ENCODE results near the gene USHBP1. TPM values are rescaled to one million over a fixed set of nuclear protein-coding genes. Genes with fewer than 3 reads are reported as not detected.

The USHBP1 gene, protein sequence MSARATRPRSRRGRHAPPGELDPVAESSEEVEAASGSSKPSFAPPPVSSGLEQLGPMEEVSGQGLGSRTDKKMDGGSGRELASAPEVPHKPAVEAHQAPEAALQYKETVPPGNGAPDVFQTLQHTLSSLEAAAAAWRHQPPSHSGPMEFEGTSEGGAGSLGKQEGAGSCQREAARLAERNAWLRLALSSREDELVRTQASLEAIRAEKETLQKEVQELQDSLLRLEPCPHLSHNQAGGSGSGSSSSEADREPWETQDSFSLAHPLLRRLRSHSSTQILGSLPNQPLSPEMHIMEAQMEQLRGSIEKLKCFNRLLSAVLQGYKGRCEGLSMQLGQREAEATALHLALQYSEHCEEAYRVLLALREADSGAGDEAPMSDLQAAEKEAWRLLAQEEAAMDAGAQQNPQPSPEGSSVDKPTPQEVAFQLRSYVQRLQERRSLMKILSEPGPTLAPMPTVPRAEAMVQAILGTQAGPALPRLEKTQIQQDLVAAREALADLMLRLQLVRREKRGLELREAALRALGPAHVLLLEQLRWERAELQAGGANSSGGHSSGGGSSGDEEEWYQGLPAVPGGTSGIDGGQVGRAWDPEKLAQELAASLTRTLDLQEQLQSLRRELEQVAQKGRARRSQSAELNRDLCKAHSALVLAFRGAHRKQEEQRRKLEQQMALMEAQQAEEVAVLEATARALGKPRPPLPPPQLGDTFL
- 10 to 100 TPM in 1 of 4 donors, 1 to 10 TPM in 3; 3.4 to 39.9 (median 4.8) TPM for total RNA-seq

DNA sequence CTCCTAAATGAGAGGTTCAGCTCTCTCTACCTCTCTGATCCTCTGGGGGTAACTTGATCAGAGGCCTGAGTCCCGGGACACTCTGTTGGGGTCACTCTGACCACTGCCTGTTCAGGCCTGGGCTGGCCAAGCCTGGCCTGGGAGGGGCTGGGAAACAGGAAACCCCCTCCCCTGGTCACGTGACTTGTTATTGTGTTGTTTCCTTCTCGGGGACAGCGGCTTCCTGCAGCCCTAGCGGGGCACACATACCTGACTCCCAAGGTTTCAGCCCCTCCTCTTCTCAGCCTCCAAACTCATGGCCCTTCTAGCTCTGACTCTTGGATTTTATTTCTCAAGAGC lies at the start of gene USHBP1:
Gene USHBP1, minus strand, starts transcription at position 105 of the 339 bp plus-strand sequence. CDS start 446 bp downstream, outside the sequence.
- TF ChIP-seq, protein P1, sequence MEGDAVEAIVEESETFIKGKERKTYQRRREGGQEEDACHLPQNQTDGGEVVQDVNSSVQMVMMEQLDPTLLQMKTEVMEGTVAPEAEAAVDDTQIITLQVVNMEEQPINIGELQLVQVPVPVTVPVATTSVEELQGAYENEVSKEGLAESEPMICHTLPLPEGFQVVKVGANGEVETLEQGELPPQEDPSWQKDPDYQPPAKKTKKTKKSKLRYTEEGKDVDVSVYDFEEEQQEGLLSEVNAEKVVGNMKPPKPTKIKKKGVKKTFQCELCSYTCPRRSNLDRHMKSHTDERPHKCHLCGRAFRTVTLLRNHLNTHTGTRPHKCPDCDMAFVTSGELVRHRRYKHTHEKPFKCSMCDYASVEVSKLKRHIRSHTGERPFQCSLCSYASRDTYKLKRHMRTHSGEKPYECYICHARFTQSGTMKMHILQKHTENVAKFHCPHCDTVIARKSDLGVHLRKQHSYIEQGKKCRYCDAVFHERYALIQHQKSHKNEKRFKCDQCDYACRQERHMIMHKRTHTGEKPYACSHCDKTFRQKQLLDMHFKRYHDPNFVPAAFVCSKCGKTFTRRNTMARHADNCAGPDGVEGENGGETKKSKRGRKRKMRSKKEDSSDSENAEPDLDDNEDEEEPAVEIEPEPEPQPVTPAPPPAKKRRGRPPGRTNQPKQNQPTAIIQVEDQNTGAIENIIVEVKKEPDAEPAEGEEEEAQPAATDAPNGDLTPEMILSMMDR (IDR thresholded peaks at IDR 0.05; ENCODE audit: low read depth): no peak

DNA sequence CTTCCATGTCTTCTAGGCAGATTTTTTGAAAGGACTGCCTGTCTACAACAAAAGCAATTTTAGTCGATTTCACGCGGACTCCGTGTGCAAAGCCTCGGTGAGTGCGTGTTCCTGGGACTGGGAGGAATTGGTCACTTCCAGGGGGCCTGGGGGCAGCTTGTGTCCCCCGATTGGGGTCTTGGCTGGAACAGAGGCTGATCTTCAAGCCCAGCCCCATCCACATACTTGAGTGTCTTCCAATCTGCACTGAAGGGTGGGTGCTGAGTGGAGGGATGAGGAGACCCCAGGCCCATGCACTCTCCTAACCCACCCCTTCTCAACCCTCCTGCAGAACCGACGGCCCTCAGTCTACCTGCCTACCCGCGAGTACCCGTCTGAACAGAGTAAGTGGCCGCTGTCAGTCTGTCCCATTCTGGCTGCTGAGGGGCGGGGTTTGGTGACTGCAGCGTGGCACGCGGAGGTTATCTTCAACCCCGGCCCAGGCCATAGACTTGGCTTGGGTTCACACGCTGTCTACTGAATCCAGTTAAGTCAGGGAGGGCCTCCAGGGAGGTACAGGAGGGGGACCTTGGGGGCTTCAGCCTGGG lies 49.6 kb upstream of the USHBP1 start:
- TF ChIP-seq, protein P1 (IDR thresholded peaks at IDR 0.05; ENCODE audit: low read depth): no peak

DNA sequence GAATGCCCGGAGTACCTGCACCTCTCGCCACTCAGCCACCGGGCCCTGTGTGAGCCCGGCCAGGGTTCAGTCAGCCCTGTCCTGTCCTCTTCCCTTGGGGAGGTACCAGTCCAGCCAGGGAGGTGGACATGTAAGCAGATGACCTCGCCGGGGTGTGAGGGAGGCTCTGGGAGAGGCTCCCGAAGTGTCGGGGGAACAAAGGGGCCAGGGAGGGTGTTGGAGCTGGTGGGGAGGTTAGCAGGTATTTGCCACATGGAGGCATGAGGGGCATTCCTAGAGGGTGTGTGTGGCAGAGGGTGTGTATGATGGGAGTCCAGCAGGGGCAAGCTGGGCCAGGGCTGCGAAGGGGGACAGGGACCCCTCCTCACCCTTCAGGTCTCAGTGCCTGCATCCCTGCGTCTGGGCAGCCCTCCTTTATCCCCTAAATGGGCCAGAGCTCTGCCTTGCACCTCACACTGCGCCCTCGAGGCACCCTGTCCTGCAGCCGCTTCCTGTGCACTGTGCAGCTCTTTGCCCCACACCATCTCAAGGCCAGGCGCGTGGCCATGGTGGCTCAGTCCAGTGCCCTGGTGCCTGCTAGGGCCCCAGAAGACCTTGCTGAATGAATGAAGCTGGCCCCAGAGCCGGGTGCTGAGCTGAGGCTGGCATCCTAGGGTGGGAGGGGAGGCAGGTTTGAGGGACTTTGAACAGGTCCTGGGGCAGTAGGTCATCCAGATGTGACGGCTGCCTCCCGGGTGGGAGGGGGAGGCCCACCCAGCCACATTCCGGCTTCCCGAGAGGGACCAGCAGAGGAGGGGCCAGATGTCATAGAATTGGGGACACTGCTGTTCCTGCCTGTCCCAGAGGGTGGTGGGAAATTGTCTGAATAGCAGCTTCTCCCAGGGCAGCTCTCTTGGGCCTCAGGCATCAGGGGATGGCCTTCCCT lies 47.9 kb upstream of the USHBP1 start:
- TF ChIP-seq, protein P1 (IDR thresholded peaks at IDR 0.05; ENCODE audit: low read depth): no peak

DNA sequence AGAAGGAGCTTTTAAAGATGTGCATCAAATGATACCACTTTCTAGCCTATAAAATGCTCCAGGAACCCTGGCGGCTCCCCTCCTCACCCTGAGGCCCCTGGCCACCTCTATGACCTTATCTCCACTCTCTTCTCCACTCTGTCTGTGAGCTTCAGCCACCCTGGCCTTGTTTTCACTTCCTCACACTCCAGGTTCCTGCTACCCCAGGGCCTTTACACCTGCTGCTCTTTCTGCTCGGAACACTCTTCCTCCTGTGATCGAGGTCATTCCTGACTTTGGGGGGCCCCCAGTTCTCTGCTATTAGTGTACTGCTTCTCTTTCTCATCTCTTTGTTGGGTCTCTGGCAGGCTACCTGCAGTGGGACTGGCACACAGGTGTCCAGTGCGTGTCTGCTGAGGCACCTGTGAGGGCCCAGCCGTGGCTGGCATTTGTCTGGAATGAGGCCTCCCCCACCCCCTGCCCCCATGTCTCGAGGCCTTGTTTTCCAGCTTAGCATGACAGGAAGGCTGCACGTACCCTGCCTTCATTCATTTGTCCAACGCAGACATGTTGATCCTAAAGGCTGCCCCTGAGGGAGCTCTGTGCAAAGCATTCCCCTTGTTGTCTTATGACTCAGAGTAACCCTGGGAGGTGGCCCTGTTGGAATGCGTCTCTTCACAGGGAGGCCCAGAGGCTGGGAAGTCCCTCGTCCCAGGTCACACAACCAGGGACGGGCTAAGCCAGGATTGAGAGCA lies 47.1 kb upstream of the USHBP1 start:
- TF ChIP-seq, protein P1 (IDR thresholded peaks at IDR 0.05; ENCODE audit: low read depth): no peak

DNA sequence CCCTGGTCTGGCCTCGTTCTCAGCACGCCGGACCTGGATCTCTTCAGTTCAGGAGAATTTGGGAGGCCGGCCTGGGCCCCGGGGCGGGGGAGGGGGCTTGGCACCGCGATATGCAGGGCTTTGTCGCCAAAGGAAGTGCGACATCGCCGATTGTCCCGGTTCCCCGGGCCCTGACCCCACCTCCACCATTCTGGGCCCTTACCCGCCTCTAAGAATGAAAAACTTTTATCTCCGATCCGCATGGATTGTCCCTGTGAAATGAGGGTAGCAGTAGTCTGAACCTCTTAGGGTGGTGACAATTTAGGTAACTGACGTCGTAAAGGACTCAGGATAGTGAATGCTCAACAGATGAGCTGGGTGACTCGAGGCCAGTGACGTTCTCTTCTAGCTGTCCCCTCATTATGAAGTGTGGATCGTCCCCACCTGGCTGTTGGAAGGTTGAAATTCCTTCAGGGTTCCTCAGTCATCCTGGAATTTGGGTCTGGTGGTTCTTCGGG lies 45.5 kb upstream of the USHBP1 start:
- TF ChIP-seq, protein P1 (IDR thresholded peaks at IDR 0.05; ENCODE audit: low read depth): no peak

DNA sequence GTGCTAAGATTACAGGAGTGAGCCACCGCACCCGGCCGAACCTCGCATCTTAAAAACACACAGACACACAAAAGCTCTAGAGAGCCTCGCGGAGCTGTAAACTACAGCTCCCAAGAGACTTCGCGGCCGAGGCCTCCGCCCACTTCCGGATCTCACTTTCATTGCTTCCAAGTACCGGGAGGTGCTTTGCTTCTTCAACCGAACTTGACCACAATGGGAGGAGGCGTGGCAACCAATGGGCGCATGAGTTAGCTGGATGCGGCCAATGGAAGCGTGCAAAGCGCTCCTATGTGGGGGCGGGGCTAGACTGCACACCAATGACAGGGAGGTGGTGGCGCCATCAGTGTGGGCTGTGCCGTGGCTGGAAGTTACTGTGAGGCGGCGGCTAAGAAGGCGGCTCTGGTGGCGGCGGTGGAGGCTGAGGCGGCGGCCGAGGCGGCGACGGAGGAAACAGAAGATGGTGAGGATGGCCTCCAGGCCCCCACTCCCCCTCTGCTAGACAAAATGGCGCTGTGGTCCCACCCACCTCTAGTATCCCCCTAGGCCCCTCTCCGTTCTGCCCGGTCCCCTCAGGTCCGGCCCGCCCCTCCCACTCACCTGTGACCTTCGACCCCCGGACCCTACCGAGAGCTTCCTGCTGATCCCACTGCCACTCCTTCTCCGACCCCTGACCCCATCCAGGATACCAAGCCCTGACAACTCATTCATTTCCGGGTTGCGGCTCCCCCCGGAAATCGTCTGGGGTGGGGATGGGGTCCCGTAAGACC lies 44.8 kb upstream of the USHBP1 start, which contains the start of gene DDA1:
Gene DDA1, plus strand, starts transcription at position 366 of the 767 bp plus-strand sequence. Its CDS starts 92 bp downstream, at position 458.
- TF ChIP-seq, protein P1 (IDR thresholded peaks at IDR 0.05; ENCODE audit: low read depth): no peak
